Hepatocyte (in vitro differentiated cells): ENCODE data around the gene AHCYL2. TPM values are rescaled to one million over a fixed set of nuclear protein-coding genes. Genes with fewer than 3 reads are reported as not detected.

ENCODE experiments used
- DNase-seq: peaks from one replicate; pipeline ENCODE4 v3.0.0-alpha.2; 2016; ENCODE audit warnings: low spot score
- H2AFZ ChIP-seq: fragments of 200-600 bp; sonication (generic); 2 replicates; pipeline ENCODE4 v1.6.0; 2016; ENCODE audit warnings: antibody characterized with exemption, mild to moderate bottlenecking
- H3K27ac ChIP-seq: fragments of 200-600 bp; sonication (generic); 2 replicates; pipeline ENCODE4 v1.5.1; 2016; ENCODE audit warnings: mild to moderate bottlenecking
- H3K27me3 ChIP-seq: fragments of 200-600 bp; sonication (generic); 2 replicates; pipeline ENCODE4 v1.6.1; 2016
- H3K36me3 ChIP-seq: fragments of 200-600 bp; sonication (generic); replicated peaks from 2 replicates; pipeline ENCODE4 v1.5.1; 2016; ENCODE audit warnings: low read depth; ENCODE audit not compliant: insufficient read depth
- H3K4me1 ChIP-seq: fragments of 200-600 bp; sonication (generic); 2 replicates; pipeline ENCODE4 v1.5.1; 2016; ENCODE audit warnings: mild to moderate bottlenecking, moderate library complexity; ENCODE audit not compliant: insufficient read depth
- H3K4me2 ChIP-seq: fragments of 200-600 bp; sonication (generic); 2 replicates; pipeline ENCODE4 v1.6.0; 2016
- H3K4me3 ChIP-seq: fragments of 200-600 bp; sonication (generic); 2 replicates; pipeline ENCODE4 v1.5.1; 2016; ENCODE audit warnings: mild to moderate bottlenecking
- H3K79me2 ChIP-seq: fragments of 200-600 bp; sonication (generic); 2 replicates; pipeline ENCODE4 v1.6.0; 2017; ENCODE audit warnings: mild to moderate bottlenecking
- H3K9me2 ChIP-seq: fragments of 200-600 bp; sonication (generic); replicated peaks from 2 replicates; pipeline ENCODE4 v1.6.0; 2017; ENCODE audit warnings: mild to moderate bottlenecking; ENCODE audit not compliant: insufficient read depth
- H3K9me3 ChIP-seq: fragments of 200-600 bp; sonication (generic); 2 replicates; pipeline ENCODE4 v1.5.1; 2016; ENCODE audit warnings: low read depth, mild to moderate bottlenecking
- H4K20me1 ChIP-seq: fragments of 200-600 bp; sonication (generic); 2 replicates; pipeline ENCODE4 v1.6.0; 2016; ENCODE audit warnings: mild to moderate bottlenecking; ENCODE audit not compliant: insufficient read depth, poor library complexity, severe bottlenecking
- EZH2 ChIP-seq: fragments of 200-600 bp; sonication (generic); IDR thresholded peaks from 2 replicates; pipeline ENCODE4 v1.6.1; 2016; ENCODE audit warnings: antibody characterized with exemption, mild to moderate bottlenecking, borderline replicate concordance
- EZH2phosphoT487 ChIP-seq: fragments of 200-600 bp; sonication (generic); IDR thresholded peaks from one replicate; pipeline ENCODE4 v1.6.1; 2018; ENCODE audit warnings: antibody characterized with exemption, mild to moderate bottlenecking, low read depth, moderate library complexity; ENCODE audit not compliant: unreplicated experiment, severe bottlenecking
- WGBS: methylation state at CpG from one replicate; pipeline ENCODE4 v1.1.6; 2016; ENCODE audit warnings: low lambda C conversion rate; ENCODE audit errors: missing lambda C conversion rate; 5-methylcytosine and 5-hydroxymethylcytosine counted together
- polyA plus RNA-seq: library from polyadenylated mRNA; unstranded; fragments of >200 nt; fragmentation: Nextera tagmentation; extraction: Ambion mirVana; gene quantifications from 2 replicates; pipeline ENCODE4 v1.2.1, GENCODE V29; 2016
- total RNA-seq: library from RNA; depleted of rRNA; stranded (reverse); fragments of >200 nt; gene quantifications from 2 replicates; pipeline ENCODE4 v1.2.3, GENCODE V29; 2014
- TF ChIP-seq, protein P1 (sequence below): fragments of 200-600 bp; sonication (generic); IDR thresholded peaks from 2 replicates; pipeline ENCODE4 v1.5.1; 2016; ENCODE audit warnings: antibody characterized with exemption, mild to moderate bottlenecking; ENCODE audit not compliant: poor library complexity

AHCYL2 gene
- total and polyA plus RNA-seq, 2 experiments from 2014 or later = 13.7 to 20.0 TPM

DNA sequence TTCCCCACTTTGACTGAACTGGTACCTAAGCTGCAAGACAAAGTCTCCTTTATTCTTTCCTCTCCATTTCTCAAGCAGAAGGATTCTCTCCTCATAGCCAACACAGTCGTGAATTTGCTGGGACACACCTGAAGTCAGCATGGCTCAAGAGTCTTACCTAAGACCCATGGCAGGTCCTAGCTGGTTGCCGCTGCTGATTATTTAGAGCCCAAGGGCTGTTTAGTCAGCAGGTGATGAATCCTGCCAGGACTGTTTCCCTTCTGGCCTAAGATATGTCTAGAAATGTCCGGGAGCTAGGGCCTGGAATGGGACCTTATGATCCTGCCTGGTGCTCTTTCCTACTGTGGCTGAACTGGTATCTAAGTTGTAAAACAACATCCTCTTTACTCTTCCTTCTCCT lies 82.8 kb downstream of the AHCYL2 start:
- Histone ChIP-seq H4K20me1 (no peaks in the 10 kb centered on the region), H3K27me3 (no peaks in the 10 kb centered on the region), H3K4me2 (no peak overlapping the region), H3K4me1 (no peaks in the 10 kb centered on the region), H3K79me2 (peaks cover under 1% of the 10 kb centered on the region), H3K4me3 (no peak overlapping the region), H3K27ac (no peak overlapping the region), H3K9me2 (no peaks in the 10 kb centered on the region), H2AFZ (no peak overlapping the region), H3K36me3 (no peaks in the 10 kb centered on the region), H3K9me3 (no peaks in the 10 kb centered on the region)
- DNase-seq = no peak
- 84% methylated on average over 3 of the region's 3 CpGs for WGBS
- TF ChIP-seq, protein P1, sequence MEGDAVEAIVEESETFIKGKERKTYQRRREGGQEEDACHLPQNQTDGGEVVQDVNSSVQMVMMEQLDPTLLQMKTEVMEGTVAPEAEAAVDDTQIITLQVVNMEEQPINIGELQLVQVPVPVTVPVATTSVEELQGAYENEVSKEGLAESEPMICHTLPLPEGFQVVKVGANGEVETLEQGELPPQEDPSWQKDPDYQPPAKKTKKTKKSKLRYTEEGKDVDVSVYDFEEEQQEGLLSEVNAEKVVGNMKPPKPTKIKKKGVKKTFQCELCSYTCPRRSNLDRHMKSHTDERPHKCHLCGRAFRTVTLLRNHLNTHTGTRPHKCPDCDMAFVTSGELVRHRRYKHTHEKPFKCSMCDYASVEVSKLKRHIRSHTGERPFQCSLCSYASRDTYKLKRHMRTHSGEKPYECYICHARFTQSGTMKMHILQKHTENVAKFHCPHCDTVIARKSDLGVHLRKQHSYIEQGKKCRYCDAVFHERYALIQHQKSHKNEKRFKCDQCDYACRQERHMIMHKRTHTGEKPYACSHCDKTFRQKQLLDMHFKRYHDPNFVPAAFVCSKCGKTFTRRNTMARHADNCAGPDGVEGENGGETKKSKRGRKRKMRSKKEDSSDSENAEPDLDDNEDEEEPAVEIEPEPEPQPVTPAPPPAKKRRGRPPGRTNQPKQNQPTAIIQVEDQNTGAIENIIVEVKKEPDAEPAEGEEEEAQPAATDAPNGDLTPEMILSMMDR = no peak
- no peak for TF ChIP-seq EZH2
- no peak for TF ChIP-seq EZH2phosphoT487

DNA sequence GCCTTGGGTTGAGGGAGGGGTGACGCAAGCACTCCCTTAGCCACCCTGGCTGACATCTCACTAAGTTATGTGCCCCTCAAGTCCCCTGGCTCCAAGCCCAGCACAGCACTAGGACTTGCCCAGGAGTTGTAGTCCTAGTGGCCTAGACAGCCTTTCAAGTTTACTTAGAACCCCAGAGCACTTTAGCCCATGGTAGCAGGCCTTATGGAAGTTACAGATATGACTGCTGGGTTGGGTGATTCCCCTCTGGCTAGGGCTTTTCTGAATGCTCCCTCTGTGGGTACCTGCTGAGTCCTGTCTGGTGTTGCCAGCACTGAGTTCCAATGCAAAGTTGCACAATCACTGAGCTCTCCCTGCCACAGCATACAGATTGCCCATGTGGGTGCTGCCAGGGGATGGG lies 83.2 kb downstream of the AHCYL2 start:
- Histone ChIP-seq H2AFZ (no peak overlapping the region), H3K79me2 (no peaks in the 10 kb centered on the region), H3K4me1 (no peaks in the 10 kb centered on the region), H3K27me3 (no peaks in the 10 kb centered on the region), H3K9me3 (no peaks in the 10 kb centered on the region), H3K4me3 (no peak overlapping the region), H4K20me1 (no peaks in the 10 kb centered on the region), H3K4me2 (no peak overlapping the region), H3K27ac (no peak overlapping the region), H3K9me2 (no peaks in the 10 kb centered on the region), H3K36me3 (no peaks in the 10 kb centered on the region)
- TF ChIP-seq EZH2phosphoT487 = no peak
- TF ChIP-seq, protein P1 = no peak
- WGBS = 100% methylated on average over 1 of the region's 1 CpG
- no peak for DNase-seq

DNA sequence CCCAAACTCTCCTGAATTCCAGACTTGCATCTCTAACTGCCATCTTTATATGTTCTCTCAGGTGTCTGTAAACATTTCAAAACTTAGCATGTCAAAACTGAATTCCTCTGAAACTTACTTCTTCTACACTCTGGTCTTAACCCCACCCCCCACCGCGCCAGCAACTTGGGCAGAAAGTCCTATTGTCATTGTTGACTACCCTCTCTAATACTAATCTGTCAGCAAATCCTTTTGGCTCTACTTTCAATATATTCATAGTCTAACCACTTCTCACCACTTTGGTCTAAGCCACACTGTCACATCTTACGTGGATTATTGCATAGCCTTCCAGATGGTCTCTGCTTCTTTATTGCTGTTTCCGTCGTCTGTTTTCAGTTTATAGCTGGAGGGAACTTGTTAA lies 86.6 kb downstream of the AHCYL2 start:
- Histone ChIP-seq H4K20me1 (no peaks in the 10 kb centered on the region), H3K27me3 (no peaks in the 10 kb centered on the region), H2AFZ (no peak overlapping the region), H3K4me3 (no peak overlapping the region), H3K27ac (no peak overlapping the region), H3K4me2 (no peak overlapping the region), H3K36me3 (no peaks in the 10 kb centered on the region), H3K79me2 (no peaks in the 10 kb centered on the region), H3K9me3 (no peaks in the 10 kb centered on the region), H3K4me1 (no peaks in the 10 kb centered on the region), H3K9me2 (no peaks in the 10 kb centered on the region)
- DNase-seq = no peak
- WGBS = 69% methylated on average over 5 of the region's 5 CpGs
- no peak for TF ChIP-seq EZH2phosphoT487
- TF ChIP-seq, protein P1 = no peak
- TF ChIP-seq EZH2 = no peak

DNA sequence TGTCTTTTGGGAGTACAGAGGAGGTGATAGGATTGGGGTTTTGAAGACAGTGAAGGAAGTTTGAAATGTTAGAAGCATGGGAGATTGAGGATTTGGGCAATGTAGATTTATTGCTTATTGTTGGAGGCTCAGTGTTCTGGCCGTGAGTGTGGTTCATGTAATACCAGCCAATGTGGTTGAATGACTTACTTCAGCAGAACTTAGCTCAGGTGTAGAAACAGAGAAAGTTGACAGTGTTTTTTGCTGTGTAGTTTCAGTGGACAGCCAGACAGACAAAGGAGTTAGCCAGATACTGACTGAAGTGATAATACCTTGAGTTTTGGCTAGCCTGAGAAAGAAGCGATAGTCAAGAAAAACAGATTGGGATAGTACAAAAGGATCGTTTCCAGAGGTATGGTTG lies 88.5 kb downstream of the AHCYL2 start:
- H3K4me1 ChIP-seq = no peaks in the 10 kb centered on the region

More for the DNA sequence above, 88.5 kb downstream of the AHCYL2 start:
- DNase-seq = no peak
- Histone ChIP-seq H2AFZ (no peak overlapping the region), H3K4me2 (no peak overlapping the region), H4K20me1 (no peaks in the 10 kb centered on the region), H3K9me2 (no peaks in the 10 kb centered on the region), H3K79me2 (no peaks in the 10 kb centered on the region), H3K27me3 (no peaks in the 10 kb centered on the region), H3K4me3 (no peak overlapping the region), H3K9me3 (no peaks in the 10 kb centered on the region), H3K36me3 (no peaks in the 10 kb centered on the region), H3K27ac (no peak overlapping the region)
- TF ChIP-seq EZH2 (no peak), EZH2phosphoT487 (no peak)
- TF ChIP-seq, protein P1 = no peak
- 83% methylated on average over 3 of the region's 3 CpGs for WGBS
